ENCODE data around the gene CTCFL.
A peak's percentile ranks its signal among the peaks of the same experiment; 100 is the strongest.

Gene CTCFL

GRCh38 chr20:57451795-57452661 lies 72.9 kb downstream of the CTCFL start:
- no peak overlapping the region for H3K18ac ChIP-seq (ENCODE audit: low read length)
- no peak overlapping the region for H2AK5ac ChIP-seq (ENCODE audit: low read length)
- no peak overlapping the region for H3K9ac ChIP-seq (ENCODE audit: low read length)
- H3K23ac ChIP-seq (ENCODE audit: low read length), result no peak overlapping the region
- no peak overlapping the region for H2BK120ac ChIP-seq (ENCODE audit: insufficient read depth, low read length, poor library complexity)
- H3K4me1 ChIP-seq (ENCODE audit: control insufficient read depth in 1 of 2, insufficient read depth in 2 of 2, low read length in 2 of 2), result no peaks in the 10 kb centered on the region
- H4K12ac ChIP-seq (ENCODE audit: low read depth, low read length), result no peak overlapping the region
- no peaks in the 10 kb centered on the region for H3K36me3 ChIP-seq (ENCODE audit: control insufficient read depth in 1 of 2, insufficient read depth in 2 of 2, low read length in 2 of 2)
- no peak overlapping the region for H4K8ac ChIP-seq (ENCODE audit: low read depth, low read length)
- no peak overlapping the region for H2AFZ ChIP-seq (ENCODE audit: insufficient read depth, low read length, poor library complexity)
- no peak overlapping the region for H3K4ac ChIP-seq (ENCODE audit: low read depth, low read length)
- no peak overlapping the region for H3K4me2 ChIP-seq (ENCODE audit: low read length)
- H3K14ac ChIP-seq (ENCODE audit: low read length), result no peak overlapping the region
- H3K9me3 ChIP-seq (ENCODE audit: insufficient read depth, low read depth, low read length), result no peaks in the 10 kb centered on the region
- no peak overlapping the region for H3K4me3 ChIP-seq (ENCODE audit: low read depth, low read length)
- no peak for DNase-seq
- no CpG with 5 or more reads among the region's 21 CpGs for WGBS (ENCODE audit: extremely low coverage, insufficient coverage, insufficient read length)
- H3K79me2 ChIP-seq (ENCODE audit: control insufficient read depth, insufficient read depth, low read length, poor library complexity), result no peaks in the 10 kb centered on the region
- no peaks in the 10 kb centered on the region for H3K79me1 ChIP-seq (ENCODE audit: low read length)
- no peak overlapping the region for H3K27ac ChIP-seq (ENCODE audit: low read depth, low read length)
- H2BK12ac ChIP-seq (ENCODE audit: low read length), result no peak overlapping the region
- no peak overlapping the region for H4K91ac ChIP-seq (ENCODE audit: low read depth, low read length)
- no peak overlapping the region for H2BK5ac ChIP-seq (ENCODE audit: low read depth, low read length, poor library complexity)
- no peaks in the 10 kb centered on the region for H3K27me3 ChIP-seq (ENCODE audit: insufficient read depth, low read length)

DNA sequence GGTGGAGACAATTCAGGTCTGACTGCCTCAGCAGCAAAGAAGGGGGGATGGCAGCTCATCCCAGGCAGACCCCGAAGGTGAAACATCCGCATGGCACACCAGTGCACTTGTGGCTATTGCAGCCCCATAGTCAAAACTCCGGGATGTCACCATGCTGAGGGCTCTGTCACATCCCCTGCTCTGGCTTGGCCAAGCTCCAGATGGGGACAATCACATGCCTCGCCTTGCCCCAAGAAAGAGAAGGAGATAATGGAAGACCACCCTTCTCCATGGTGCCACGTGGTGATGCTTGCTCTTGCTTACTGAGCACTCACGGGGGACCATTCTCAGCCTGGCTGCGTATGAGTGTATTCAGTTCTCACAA lies 73.5 kb downstream of the CTCFL start:
- Histone ChIP-seq H3K4me3 (ENCODE audit: low read depth, low read length) (no peak overlapping the region), H2BK5ac (ENCODE audit: low read depth, low read length, poor library complexity) (no peak overlapping the region), H4K8ac (ENCODE audit: low read depth, low read length) (no peak overlapping the region), H3K36me3 (ENCODE audit: control insufficient read depth in 1 of 2, insufficient read depth in 2 of 2, low read length in 2 of 2) (no peaks in the 10 kb centered on the region), H2BK120ac (ENCODE audit: insufficient read depth, low read length, poor library complexity) (no peak overlapping the region), H2AK5ac (ENCODE audit: low read length) (no peak overlapping the region), H3K18ac (ENCODE audit: low read length) (no peak overlapping the region), H3K79me1 (ENCODE audit: low read length) (no peaks in the 10 kb centered on the region), H4K12ac (ENCODE audit: low read depth, low read length) (no peak overlapping the region), H3K9me3 (ENCODE audit: insufficient read depth, low read depth, low read length) (no peaks in the 10 kb centered on the region), H3K4ac (ENCODE audit: low read depth, low read length) (no peak overlapping the region), H3K23ac (ENCODE audit: low read length) (no peak overlapping the region), H3K27me3 (ENCODE audit: insufficient read depth, low read length) (no peaks in the 10 kb centered on the region), H3K4me1 (ENCODE audit: control insufficient read depth in 1 of 2, insufficient read depth in 2 of 2, low read length in 2 of 2) (no peaks in the 10 kb centered on the region), H2BK12ac (ENCODE audit: low read length) (peak overlapping the region; percentile 15), H3K4me2 (ENCODE audit: low read length) (no peak overlapping the region), H3K79me2 (ENCODE audit: control insufficient read depth, insufficient read depth, low read length, poor library complexity) (no peaks in the 10 kb centered on the region), H3K27ac (ENCODE audit: low read depth, low read length) (no peak overlapping the region), H3K14ac (ENCODE audit: low read length) (no peak overlapping the region), H2AFZ (ENCODE audit: insufficient read depth, low read length, poor library complexity) (no peak overlapping the region), H4K91ac (ENCODE audit: low read depth, low read length) (no peak overlapping the region), H3K9ac (ENCODE audit: low read length) (no peak overlapping the region)
- no peak for DNase-seq
- WGBS (ENCODE audit: extremely low coverage, insufficient coverage, insufficient read length), result no CpG with 5 or more reads among the region's 7 CpGs

GRCh38 chr20:57450931-57451330 lies 74.0 kb downstream of the CTCFL start:
- Histone ChIP-seq H3K18ac (ENCODE audit: low read length) (no peak overlapping the region), H2BK12ac (ENCODE audit: low read length) (peak overlapping the region; percentile 35), H3K27ac (ENCODE audit: low read depth, low read length) (no peak overlapping the region), H4K91ac (ENCODE audit: low read depth, low read length) (peak overlapping the region; percentile 26), H3K27me3 (ENCODE audit: insufficient read depth, low read length) (no peaks in the 10 kb centered on the region), H4K12ac (ENCODE audit: low read depth, low read length) (peak overlapping the region; percentile 9), H3K9me3 (ENCODE audit: insufficient read depth, low read depth, low read length) (no peaks in the 10 kb centered on the region), H2BK120ac (ENCODE audit: insufficient read depth, low read length, poor library complexity) (no peak overlapping the region), H2AFZ (ENCODE audit: insufficient read depth, low read length, poor library complexity) (no peak overlapping the region), H3K79me1 (ENCODE audit: low read length) (no peaks in the 10 kb centered on the region), H3K4me2 (ENCODE audit: low read length) (no peak overlapping the region), H2AK5ac (ENCODE audit: low read length) (no peak overlapping the region), H3K4me1 (ENCODE audit: control insufficient read depth in 1 of 2, insufficient read depth in 2 of 2, low read length in 2 of 2) (no peaks in the 10 kb centered on the region), H4K8ac (ENCODE audit: low read depth, low read length) (no peak overlapping the region), H3K4ac (ENCODE audit: low read depth, low read length) (no peak overlapping the region), H3K23ac (ENCODE audit: low read length) (no peak overlapping the region), H3K79me2 (ENCODE audit: control insufficient read depth, insufficient read depth, low read length, poor library complexity) (no peaks in the 10 kb centered on the region), H3K14ac (ENCODE audit: low read length) (peak overlapping the region; percentile 39), H3K36me3 (ENCODE audit: control insufficient read depth in 1 of 2, insufficient read depth in 2 of 2, low read length in 2 of 2) (no peaks in the 10 kb centered on the region), H2BK5ac (ENCODE audit: low read depth, low read length, poor library complexity) (no peak overlapping the region), H3K4me3 (ENCODE audit: low read depth, low read length) (no peak overlapping the region), H3K9ac (ENCODE audit: low read length) (no peak overlapping the region)
- no peak for DNase-seq
- no CpG with 5 or more reads among the region's 13 CpGs for WGBS (ENCODE audit: extremely low coverage, insufficient coverage, insufficient read length)

GRCh38 chr20:57450419-57450818 lies 74.5 kb downstream of the CTCFL start:
- Histone ChIP-seq H4K8ac (ENCODE audit: low read depth, low read length) (no peak overlapping the region), H3K14ac (ENCODE audit: low read length) (no peak overlapping the region), H3K9ac (ENCODE audit: low read length) (no peak overlapping the region), H3K36me3 (ENCODE audit: control insufficient read depth in 1 of 2, insufficient read depth in 2 of 2, low read length in 2 of 2) (no peaks in the 10 kb centered on the region), H3K27ac (ENCODE audit: low read depth, low read length) (no peak overlapping the region), H2AK5ac (ENCODE audit: low read length) (no peak overlapping the region), H3K4me3 (ENCODE audit: low read depth, low read length) (no peak overlapping the region), H3K9me3 (ENCODE audit: insufficient read depth, low read depth, low read length) (no peaks in the 10 kb centered on the region), H2BK5ac (ENCODE audit: low read depth, low read length, poor library complexity) (no peak overlapping the region), H3K4ac (ENCODE audit: low read depth, low read length) (no peak overlapping the region), H4K12ac (ENCODE audit: low read depth, low read length) (no peak overlapping the region), H2BK120ac (ENCODE audit: insufficient read depth, low read length, poor library complexity) (no peak overlapping the region), H2AFZ (ENCODE audit: insufficient read depth, low read length, poor library complexity) (no peak overlapping the region), H3K18ac (ENCODE audit: low read length) (no peak overlapping the region), H3K79me2 (ENCODE audit: control insufficient read depth, insufficient read depth, low read length, poor library complexity) (no peaks in the 10 kb centered on the region), H3K79me1 (ENCODE audit: low read length) (no peaks in the 10 kb centered on the region), H3K4me1 (ENCODE audit: control insufficient read depth in 1 of 2, insufficient read depth in 2 of 2, low read length in 2 of 2) (no peaks in the 10 kb centered on the region), H2BK12ac (ENCODE audit: low read length) (no peak overlapping the region), H3K23ac (ENCODE audit: low read length) (no peak overlapping the region), H4K91ac (ENCODE audit: low read depth, low read length) (no peak overlapping the region), H3K27me3 (ENCODE audit: insufficient read depth, low read length) (no peaks in the 10 kb centered on the region), H3K4me2 (ENCODE audit: low read length) (no peak overlapping the region)
- no CpG with 5 or more reads among the region's 12 CpGs for WGBS (ENCODE audit: extremely low coverage, insufficient coverage, insufficient read length)
- no peak for DNase-seq

Data from trophoblast cell (in vitro differentiated cells and primary cell).